Spleen (tissue), 11 donors: ENCODE results near the gene ZNF70. TPM values are rescaled to one million over a fixed set of nuclear protein-coding genes. Genes with fewer than 3 reads are reported as not detected.

Experiments used
- DNase-seq: peaks from one replicate; pipeline ENCODE4 v3.0.0-alpha.2; 2020
- H3K27ac ChIP-seq, 8 donors: fragments of 200-600 bp; sonication (generic) in 7 of 8; 1 replicate in 4 of 8; 2 replicates in 4 of 8; pipeline versions ENCODE4 v1.5.0 to v1.8.0; 2016 to 2021; ENCODE audit warnings: inconsistent platforms in 4 of 8, mild to moderate bottlenecking in 4 of 8, moderate library complexity in 1 of 8
- H3K27me3 ChIP-seq, 7 donors: fragments of 200-600 bp; sonication (generic) in 6 of 7; replicated peaks in 1 of 7; 1 replicate in 4 of 7; 2 replicates in 3 of 7; pipeline versions ENCODE4 v1.5.0 to v1.8.0; 2016 to 2021; ENCODE audit warnings: inconsistent platforms in 3 of 7, mild to moderate bottlenecking in 1 of 7
- H3K36me3 ChIP-seq, 6 donors: fragments of 200-600 bp; sonication (generic) in 5 of 6; 1 replicate in 4 of 6; 2 replicates in 2 of 6; pipeline versions ENCODE4 v1.5.0 to v1.8.0; 2016 to 2021; ENCODE audit warnings: inconsistent platforms in 2 of 6
- H3K4me1 ChIP-seq, 6 donors: fragments of 200-600 bp; sonication (generic) in 5 of 6; 1 replicate in 3 of 6; 2 replicates in 3 of 6; pipeline versions ENCODE4 v1.5.0 to v1.8.0; 2016 to 2021; ENCODE audit warnings: inconsistent platforms in 3 of 6
- H3K4me3 ChIP-seq, 8 donors: fragments of 200-600 bp; sonication (generic) in 7 of 8; 1 replicate in 4 of 8; 2 replicates in 4 of 8; pipeline versions ENCODE4 v1.5.0 to v1.8.0; 2016 to 2021; ENCODE audit warnings: inconsistent platforms in 4 of 8, mild to moderate bottlenecking in 4 of 8, moderate library complexity in 2 of 8
- H3K9me3 ChIP-seq, 8 donors: fragments of 200-600 bp; sonication (generic) in 7 of 8; 1 replicate in 4 of 8; 2 replicates in 4 of 8; pipeline versions ENCODE4 v1.5.0 to v1.8.0; 2016 to 2021; ENCODE audit warnings: inconsistent platforms in 4 of 8
- POLR2A ChIP-seq, 3 donors: fragments of 450-650 bp; IDR thresholded peaks; one replicate each; pipeline ENCODE4 v1.5.1; 2017; ENCODE audit warnings: antibody characterized with exemption in 3 of 3, mild to moderate bottlenecking in 1 of 3
- POLR2AphosphoS5 ChIP-seq, 3 donors: sonication (generic); formaldehyde crosslinking; IDR thresholded peaks; one replicate each; pipeline ENCODE4 v1.5.1; 2017; ENCODE audit warnings: antibody characterized with exemption in 3 of 3
- WGBS, 5 donors: extraction: QIAGEN DNeasy Blood & Tissue Kit in 3 of 5; methylation state at CpG; one replicate each; pipeline versions ENCODE4 v1.1.5 to v1.1.7; 2013 to 2018; 5-methylcytosine and 5-hydroxymethylcytosine counted together
- intact Hi-C: fragments of 100-400 bp; cut with DNase I; formaldehyde crosslinking; loops from one replicate; pipeline ENCODE4 v1.15.0; 2023; ENCODE audit warnings: low total_unique reads
- polyA plus RNA-seq, 3 donors: library from polyadenylated mRNA; stranded (reverse); fragments of 200-250 nt; gene quantifications; one replicate each; pipeline ENCODE4 v1.2.1, GENCODE V29; 2013
- total RNA-seq, 7 donors: library from RNA; depleted of rRNA in 3 of 7; stranded (reverse); fragments of >200 nt in 3 of 7; fragmentation: NEBNext Ultra II Directional in 4 of 7; extraction: Animal tissue kit (Norgen Biotek cat#: 25700) in 4 of 7; gene quantifications; one replicate each; pipeline versions ENCODE4 v1.1.0 to v1.2.1, GENCODE V29; 2016 to 2021
- TF ChIP-seq, protein P1 (sequence below), 11 experiments: fragments of 200-600 bp in 7 of 11; fragments of 450-650 bp in 4 of 11; sonication (generic) in 4 of 11; IDR thresholded peaks in 8 of 11; conservative IDR thresholded peaks in 3 of 11; 1 replicate in 7 of 11; 2 replicates in 4 of 11; pipeline versions ENCODE4 v1.4.0 to v1.8.0; 2016 to 2021; ENCODE audit warnings: antibody characterized with exemption in 11 of 11, inconsistent platforms in 4 of 11, mild to moderate bottlenecking in 1 of 11
- donor health status: healthy with polysubstance abuse.
- donor health status: DM: no; HTN: no; CAD: no; lungs with moderate emphysema.
- donor health status: DM: no; HTN: no; CAD: no.
- donor health status: Bipolar disorder and iron deficiency.
- donor health status: healthy.
- donor health status: DM: no; HTN: no; CAD: no.
- donor health status: DM: yes; HTN: yes; CAD: no.

ZNF70 gene
- total and polyA plus RNA-seq, 10 donors = 0.55 to 7.4 (median 5.6) TPM

DNA sequence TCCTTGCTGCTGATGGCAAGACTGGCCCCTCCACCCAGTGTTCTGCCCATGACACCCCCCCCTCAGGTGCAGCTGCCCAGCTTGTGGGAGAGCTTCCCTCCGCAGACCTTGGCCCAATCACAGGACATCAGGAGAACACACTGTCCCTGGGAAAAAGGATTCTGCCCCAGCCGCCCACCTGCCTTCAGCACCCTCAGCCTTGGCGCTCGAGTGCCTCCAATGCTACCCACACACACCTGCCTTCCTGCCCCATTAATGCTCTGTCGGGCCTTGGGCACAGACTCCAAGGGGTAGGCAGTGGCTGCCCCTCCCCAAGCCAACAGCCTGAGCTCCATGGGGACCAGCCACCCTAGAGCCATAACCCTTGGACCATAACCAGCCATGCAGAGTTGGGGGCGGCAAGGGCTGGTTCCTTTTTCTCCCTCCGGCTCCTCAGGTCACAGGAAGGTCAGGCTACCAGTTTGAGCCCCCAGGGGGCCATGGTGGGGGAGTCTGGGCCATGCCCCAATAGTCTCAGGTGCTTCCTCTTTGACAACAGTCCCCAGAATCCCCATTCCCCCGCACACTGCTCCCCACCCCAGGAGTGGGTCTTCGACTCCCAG, 1.3 kb upstream of the ZNF70 start:
- WGBS, 5 donors = 46 to 64% (median 57%) methylated on average over 6 to 9 of the region's 9 CpGs
- peaks cover 4 to 73% (median 35%) of the 10 kb centered on the region in 6 donors for H3K4me1 ChIP-seq
- intact Hi-C loops = no loop called here
- peak; percentile 92 for DNase-seq
- H3K9me3 ChIP-seq = no peaks in the 10 kb centered on the region
- peak overlapping the region in 7 of 8 donors; percentile 46 to 94 (median 91) for H3K27ac ChIP-seq
- TF ChIP-seq POLR2A (IDR thresholded peaks at IDR 0.05) (no peak), POLR2AphosphoS5 (IDR thresholded peaks at IDR 0.05) (peak; percentile 65 to 81 (median 68))
- TF ChIP-seq, protein P1, sequence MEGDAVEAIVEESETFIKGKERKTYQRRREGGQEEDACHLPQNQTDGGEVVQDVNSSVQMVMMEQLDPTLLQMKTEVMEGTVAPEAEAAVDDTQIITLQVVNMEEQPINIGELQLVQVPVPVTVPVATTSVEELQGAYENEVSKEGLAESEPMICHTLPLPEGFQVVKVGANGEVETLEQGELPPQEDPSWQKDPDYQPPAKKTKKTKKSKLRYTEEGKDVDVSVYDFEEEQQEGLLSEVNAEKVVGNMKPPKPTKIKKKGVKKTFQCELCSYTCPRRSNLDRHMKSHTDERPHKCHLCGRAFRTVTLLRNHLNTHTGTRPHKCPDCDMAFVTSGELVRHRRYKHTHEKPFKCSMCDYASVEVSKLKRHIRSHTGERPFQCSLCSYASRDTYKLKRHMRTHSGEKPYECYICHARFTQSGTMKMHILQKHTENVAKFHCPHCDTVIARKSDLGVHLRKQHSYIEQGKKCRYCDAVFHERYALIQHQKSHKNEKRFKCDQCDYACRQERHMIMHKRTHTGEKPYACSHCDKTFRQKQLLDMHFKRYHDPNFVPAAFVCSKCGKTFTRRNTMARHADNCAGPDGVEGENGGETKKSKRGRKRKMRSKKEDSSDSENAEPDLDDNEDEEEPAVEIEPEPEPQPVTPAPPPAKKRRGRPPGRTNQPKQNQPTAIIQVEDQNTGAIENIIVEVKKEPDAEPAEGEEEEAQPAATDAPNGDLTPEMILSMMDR (IDR thresholded peaks at IDR 0.05 in 8 of 11, conservative IDR thresholded peaks at IDR 0.05 in 3 of 11) = peak in 5 of 11 experiments; percentile 2 to 47 (median 24)
- H3K36me3 ChIP-seq = no peaks in the 10 kb centered on the region
- H3K27me3 ChIP-seq = no peaks in the 10 kb centered on the region
- peak overlapping the region in 7 of 8 donors; percentile 43 to 85 (median 61) for H3K4me3 ChIP-seq

DNA sequence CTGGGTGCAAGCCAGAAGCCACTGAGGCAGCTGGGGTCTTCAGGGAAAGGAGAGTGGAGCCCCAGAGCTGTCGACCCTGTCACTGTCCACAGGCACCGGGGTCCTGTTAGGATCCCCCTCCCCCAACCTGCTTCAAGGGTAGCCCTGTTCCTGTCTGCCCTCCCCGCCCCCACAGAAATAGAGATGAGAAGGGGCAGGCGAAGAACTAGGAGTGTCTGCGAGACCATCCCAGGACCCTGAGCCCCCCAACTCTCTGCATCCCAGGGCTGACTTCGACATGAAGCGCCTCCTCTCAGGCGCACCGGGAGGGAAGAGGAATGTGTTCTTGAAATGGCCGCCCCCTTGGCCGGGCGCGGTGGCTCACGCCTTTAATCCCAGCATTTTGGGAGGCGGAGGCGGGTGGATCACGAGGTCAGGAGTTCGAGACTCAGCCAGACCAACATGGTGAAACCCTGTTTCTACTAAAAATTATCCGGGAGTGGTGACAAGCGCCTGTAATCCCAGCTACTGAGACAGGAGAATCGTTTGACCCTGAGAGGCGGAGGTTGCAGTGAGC, 607 bp upstream of the ZNF70 start:
- Histone ChIP-seq H3K27ac (peak overlapping the region; percentile 85 to 94 (median 91)), H3K4me1 (peaks cover 4 to 66% (median 34%) of the 10 kb centered on the region in 6 donors), H3K36me3 (no peaks in the 10 kb centered on the region), H3K9me3 (no peaks in the 10 kb centered on the region), H3K27me3 (no peaks in the 10 kb centered on the region), H3K4me3 (peak overlapping the region; percentile 45 to 85 (median 61))
- WGBS, 5 donors = 24 to 38% (median 27%) methylated on average over 21 to 22 of the region's 22 CpGs
- no peak for DNase-seq
- TF ChIP-seq, protein P1 (IDR thresholded peaks at IDR 0.05 in 8 of 11, conservative IDR thresholded peaks at IDR 0.05 in 3 of 11) = no peak
- no peak for TF ChIP-seq POLR2AphosphoS5 (IDR thresholded peaks at IDR 0.05)
- TF ChIP-seq POLR2A (IDR thresholded peaks at IDR 0.05) = no peak
- intact Hi-C loops = no loop called here

DNA sequence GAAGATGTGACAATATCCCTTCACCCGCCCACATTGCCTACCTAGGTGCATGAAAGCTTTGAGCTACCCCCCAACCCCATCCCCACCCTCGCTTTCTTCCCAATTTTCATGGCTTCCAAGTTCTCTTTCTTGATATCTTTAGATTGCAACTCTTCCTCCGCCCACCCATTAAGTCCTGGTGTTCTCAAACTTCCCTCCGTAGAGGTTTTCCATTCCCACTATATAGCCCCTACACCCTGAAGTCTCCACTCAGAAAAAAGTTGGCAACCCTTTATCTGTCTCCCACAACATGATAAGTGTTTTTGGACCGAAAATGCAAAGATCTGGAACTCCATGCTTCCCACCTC, 572 bp downstream of the ZNF70 start:
- Histone ChIP-seq H3K36me3 (peaks cover 0 to under 1% (median 0%) of the 10 kb centered on the region in 6 donors), H3K9me3 (no peaks in the 10 kb centered on the region), H3K27me3 (no peaks in the 10 kb centered on the region), H3K4me3 (peak overlapping the region; percentile 45 to 85 (median 61)), H3K4me1 (peaks cover 4 to 61% (median 33%) of the 10 kb centered on the region in 6 donors), H3K27ac (peak overlapping the region; percentile 85 to 94 (median 91))
- 30 to 39% (median 33%) methylated on average over 5 of the region's 5 CpGs for whole genome bisulfite sequencing, 5 donors
- TF ChIP-seq POLR2AphosphoS5 (IDR thresholded peaks at IDR 0.05) = no peak
- TF ChIP-seq, protein P1 (IDR thresholded peaks at IDR 0.05 in 8 of 11, conservative IDR thresholded peaks at IDR 0.05 in 3 of 11) = no peak
- no peak for TF ChIP-seq POLR2A (IDR thresholded peaks at IDR 0.05)
- intact Hi-C loops = no loop called here
- DNase-seq = no peak

DNA sequence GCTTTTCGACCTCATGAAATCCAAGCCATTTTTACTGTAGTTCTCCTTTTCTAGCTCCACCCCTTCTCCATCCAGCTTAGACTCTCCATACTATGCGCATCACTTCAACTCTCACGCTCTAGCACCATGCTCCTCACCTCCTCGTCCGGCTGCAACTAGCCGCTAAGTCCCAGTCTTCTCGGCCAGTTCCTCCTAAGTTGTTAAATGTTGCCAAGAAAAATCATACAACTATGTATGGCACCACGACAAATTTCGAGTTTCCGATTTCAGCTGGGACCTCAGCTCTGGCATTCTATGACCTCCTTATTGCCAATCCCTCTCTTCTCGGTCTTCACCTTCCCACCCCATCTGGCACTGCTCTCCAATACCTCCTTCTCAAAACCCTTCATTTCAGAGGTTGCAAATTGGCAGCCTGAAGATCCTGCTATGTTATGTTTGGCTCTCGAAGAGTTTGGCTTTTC, 1.0 kb downstream of the ZNF70 start:
- no peak for DNase-seq
- no peaks in the 10 kb centered on the region for H3K9me3 ChIP-seq
- no peak overlapping the region for H3K27ac ChIP-seq
- no peak for TF ChIP-seq POLR2AphosphoS5 (IDR thresholded peaks at IDR 0.05)
- no peak for TF ChIP-seq POLR2A (IDR thresholded peaks at IDR 0.05)
- TF ChIP-seq, protein P1 (IDR thresholded peaks at IDR 0.05 in 8 of 11, conservative IDR thresholded peaks at IDR 0.05 in 3 of 11) = no peak
- H3K4me1 ChIP-seq = peaks cover under 1 to 56% (median 31%) of the 10 kb centered on the region in 6 donors
- peak overlapping the region in 4 of 8 donors; percentile 58 to 85 (median 64) for H3K4me3 ChIP-seq
- 76 to 85% (median 78%) methylated on average over 12 of the region's 12 CpGs for WGBS, 5 donors
- no peaks in the 10 kb centered on the region for H3K27me3 ChIP-seq
- intact Hi-C loops = no loop called here
- H3K36me3 ChIP-seq = peaks cover 0 to 6% (median 2%) of the 10 kb centered on the region in 6 donors
